ENCODE data around the gene HNRNPLL.

Gene HNRNPLL

GRCh38 chr2:38635139-38635538, 32.4 kb upstream of the HNRNPLL start:
- Histone ChIP-seq H3K4me1 (ENCODE audit: control insufficient read depth, insufficient read depth, low read length) (peaks cover 6% of the 10 kb centered on the region), H3K27ac (ENCODE audit: extremely low read depth, low read depth, low read length) (no peak overlapping the region), H3K9me3 (ENCODE audit: control insufficient read depth, insufficient read depth, low read depth, low read length) (no peaks in the 10 kb centered on the region), H3K36me3 (ENCODE audit: control insufficient read depth in 2 of 2, insufficient read depth in 1 of 2, low read length in 2 of 2) (no peaks in the 10 kb centered on the region), H3K4me3 (ENCODE audit: low read depth, low read length) (no peak overlapping the region)
- no peak for TF ChIP-seq ZNF223 (tag by site-specific recombination; IDR thresholded peaks at IDR 0.05)
- no peak for TF ChIP-seq MYNN (tag by site-specific recombination; IDR thresholded peaks at IDR 0.05; ENCODE audit: borderline replicate concordance)
- no peak for TF ChIP-seq ZNF24 (tag by site-specific recombination; IDR thresholded peaks at IDR 0.05)
- TF ChIP-seq, protein P1, sequence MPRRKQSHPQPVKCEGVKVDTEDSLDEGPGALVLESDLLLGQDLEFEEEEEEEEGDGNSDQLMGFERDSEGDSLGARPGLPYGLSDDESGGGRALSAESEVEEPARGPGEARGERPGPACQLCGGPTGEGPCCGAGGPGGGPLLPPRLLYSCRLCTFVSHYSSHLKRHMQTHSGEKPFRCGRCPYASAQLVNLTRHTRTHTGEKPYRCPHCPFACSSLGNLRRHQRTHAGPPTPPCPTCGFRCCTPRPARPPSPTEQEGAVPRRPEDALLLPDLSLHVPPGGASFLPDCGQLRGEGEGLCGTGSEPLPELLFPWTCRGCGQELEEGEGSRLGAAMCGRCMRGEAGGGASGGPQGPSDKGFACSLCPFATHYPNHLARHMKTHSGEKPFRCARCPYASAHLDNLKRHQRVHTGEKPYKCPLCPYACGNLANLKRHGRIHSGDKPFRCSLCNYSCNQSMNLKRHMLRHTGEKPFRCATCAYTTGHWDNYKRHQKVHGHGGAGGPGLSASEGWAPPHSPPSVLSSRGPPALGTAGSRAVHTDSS (tag by site-specific recombination; IDR thresholded peaks at IDR 0.05) = no peak
- no peak for TF ChIP-seq ATF2 (tag by site-specific recombination; IDR thresholded peaks at IDR 0.05; ENCODE audit: low read depth)
- TF ChIP-seq ZNF324 (tag by site-specific recombination; IDR thresholded peaks at IDR 0.05) = no peak
- no peak for TF ChIP-seq WT1 (tag by site-specific recombination; IDR thresholded peaks at IDR 0.05)
- TF ChIP-seq ZFP37 (tag by site-specific recombination; IDR thresholded peaks at IDR 0.05) = no peak
- no peak for TF ChIP-seq ZNF140 (tag by site-specific recombination; IDR thresholded peaks at IDR 0.05)
- CTCF ChIA-PET = no interaction called here
- POLR2A ChIA-PET = interaction anchor here (1.1 kb wide), 1 partner anchor 116 kb away, joined by 3 read pairs; the partner anchor contains the start of gene SRSF7

- Histone ChIP-seq H3K4me1 (ENCODE audit: control insufficient read depth, insufficient read depth, low read length) (peaks cover 6% of the 10 kb centered on the region), H3K4me3 (ENCODE audit: low read depth, low read length) (no peak overlapping the region), H3K36me3 (ENCODE audit: control insufficient read depth in 2 of 2, insufficient read depth in 1 of 2, low read length in 2 of 2) (no peaks in the 10 kb centered on the region), H3K27ac (ENCODE audit: extremely low read depth, low read depth, low read length) (no peak overlapping the region), H3K9me3 (ENCODE audit: control insufficient read depth, insufficient read depth, low read depth, low read length) (no peaks in the 10 kb centered on the region)
- POLR2A ChIA-PET = interaction anchor here (1.1 kb wide), 1 partner anchor 116 kb away, joined by 3 read pairs; the partner anchor contains the start of gene SRSF7
- peak; percentile 37; the same call in 1 of the 2 replicates for TF ChIP-seq PRDM6 (tag by site-specific recombination; IDR thresholded peaks at IDR 0.05)
- TF ChIP-seq GLIS2 (tag by site-specific recombination; IDR thresholded peaks at IDR 0.05) = no peak
- CTCF ChIA-PET = interaction anchor here (0.7 kb wide), 1 partner anchor 112 kb away, joined by 3 read pairs; no protein-coding TSS in a partner anchor
Measured at GRCh38 chr2:38634684-38635083, 32.0 kb upstream of the HNRNPLL start.

DNA sequence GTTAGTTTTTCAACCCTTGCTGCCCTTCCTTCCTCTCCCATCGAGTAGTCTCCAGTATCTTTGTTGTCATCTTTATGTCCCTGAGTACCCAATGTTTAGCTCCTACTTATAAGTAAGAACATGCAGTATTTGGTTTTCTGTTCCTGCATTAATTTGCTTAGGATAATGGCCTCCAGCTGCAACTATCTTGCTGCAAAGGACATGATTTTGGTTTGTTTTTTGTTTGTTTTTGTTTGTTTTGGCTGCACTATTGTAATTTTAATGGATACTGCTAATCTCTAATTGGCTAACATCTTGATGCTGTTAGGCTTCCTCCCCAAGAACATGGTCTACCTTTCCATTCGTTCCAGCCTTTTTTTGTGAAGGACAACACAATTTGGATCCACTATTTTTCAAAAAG, 31.2 kb upstream of the HNRNPLL start:
- Histone ChIP-seq H3K9me3 (ENCODE audit: control insufficient read depth, insufficient read depth, low read depth, low read length) (no peaks in the 10 kb centered on the region), H3K27ac (ENCODE audit: extremely low read depth, low read depth, low read length) (no peak overlapping the region), H3K36me3 (ENCODE audit: control insufficient read depth in 2 of 2, insufficient read depth in 1 of 2, low read length in 2 of 2) (no peaks in the 10 kb centered on the region), H3K4me3 (ENCODE audit: low read depth, low read length) (no peak overlapping the region), H3K4me1 (ENCODE audit: control insufficient read depth, insufficient read depth, low read length) (peaks cover 6% of the 10 kb centered on the region)
- ChIA-PET POLR2A (no interaction called here), CTCF (interaction anchor here (0.7 kb wide), 2 partner anchors 113 to 272 kb away, joined by 3 read pairs; no protein-coding TSS in a partner anchor)
- no peak for TF ChIP-seq ZNF670 (tag by site-specific recombination; IDR thresholded peaks at IDR 0.05; ENCODE audit: low read depth)
- TF ChIP-seq, protein P2, sequence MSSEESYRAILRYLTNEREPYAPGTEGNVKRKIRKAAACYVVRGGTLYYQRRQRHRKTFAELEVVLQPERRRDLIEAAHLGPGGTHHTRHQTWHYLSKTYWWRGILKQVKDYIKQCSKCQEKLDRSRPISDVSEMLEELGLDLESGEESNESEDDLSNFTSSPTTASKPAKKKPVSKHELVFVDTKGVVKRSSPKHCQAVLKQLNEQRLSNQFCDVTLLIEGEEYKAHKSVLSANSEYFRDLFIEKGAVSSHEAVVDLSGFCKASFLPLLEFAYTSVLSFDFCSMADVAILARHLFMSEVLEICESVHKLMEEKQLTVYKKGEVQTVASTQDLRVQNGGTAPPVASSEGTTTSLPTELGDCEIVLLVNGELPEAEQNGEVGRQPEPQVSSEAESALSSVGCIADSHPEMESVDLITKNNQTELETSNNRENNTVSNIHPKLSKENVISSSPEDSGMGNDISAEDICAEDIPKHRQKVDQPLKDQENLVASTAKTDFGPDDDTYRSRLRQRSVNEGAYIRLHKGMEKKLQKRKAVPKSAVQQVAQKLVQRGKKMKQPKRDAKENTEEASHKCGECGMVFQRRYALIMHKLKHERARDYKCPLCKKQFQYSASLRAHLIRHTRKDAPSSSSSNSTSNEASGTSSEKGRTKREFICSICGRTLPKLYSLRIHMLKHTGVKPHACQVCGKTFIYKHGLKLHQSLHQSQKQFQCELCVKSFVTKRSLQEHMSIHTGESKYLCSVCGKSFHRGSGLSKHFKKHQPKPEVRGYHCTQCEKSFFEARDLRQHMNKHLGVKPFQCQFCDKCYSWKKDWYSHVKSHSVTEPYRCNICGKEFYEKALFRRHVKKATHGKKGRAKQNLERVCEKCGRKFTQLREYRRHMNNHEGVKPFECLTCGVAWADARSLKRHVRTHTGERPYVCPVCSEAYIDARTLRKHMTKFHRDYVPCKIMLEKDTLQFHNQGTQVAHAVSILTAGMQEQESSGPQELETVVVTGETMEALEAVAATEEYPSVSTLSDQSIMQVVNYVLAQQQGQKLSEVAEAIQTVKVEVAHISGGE (tag by site-specific recombination; conservative IDR thresholded peaks at IDR 0.05; ENCODE audit: low read depth) = no peak
- no peak for TF ChIP-seq ZNF114 (tag by site-specific recombination; IDR thresholded peaks at IDR 0.05)
- TF ChIP-seq ZNF169 (tag by site-specific recombination; IDR thresholded peaks at IDR 0.05) = no peak
- no peak for TF ChIP-seq ZNF37A (tag by site-specific recombination; IDR thresholded peaks at IDR 0.05)
- no peak for TF ChIP-seq ZNF292 (tag by site-specific recombination; IDR thresholded peaks at IDR 0.05; ENCODE audit: borderline replicate concordance, low read depth)
- TF ChIP-seq PRDM10 (tag by site-specific recombination; IDR thresholded peaks at IDR 0.05) = no peak
- no peak for TF ChIP-seq ZBTB1 (tag by site-specific recombination; IDR thresholded peaks at IDR 0.05)

Data from HEK293 (cell line).